T-helper 17 cell (primary cell): ENCODE data around the gene FAM124B. TPM values are rescaled to one million over a fixed set of nuclear protein-coding genes. Genes with fewer than 3 reads are reported as not detected.

Experiments used
- ATAC-seq: fragments of 150-1000 bp; cut with Tn5 transposase; 2 replicates; pipeline ENCODE4 v1.10.0; 2021; ENCODE audit warnings: mild to moderate bottlenecking, moderate library complexity
- DNase-seq, 3 donors: peaks; one replicate each; pipeline versions ENCODE4 v3.0.0 to v3.0.0-alpha.2; 2020 to 2021
- H3K9me3 ChIP-seq: one replicate; pipeline ENCODE4 v1.7.0; 2013; ENCODE audit warnings: low read length, mild to moderate bottlenecking; ENCODE audit not compliant: control insufficient read depth, poor library complexity, severe bottlenecking
- H3K27ac Mint-ChIP-seq: one replicate; pipeline ENCODE4 v1.8.0; 2022; ENCODE audit warnings: mild to moderate bottlenecking, moderate library complexity, mixed read lengths
- H3K27me3 Mint-ChIP-seq: one replicate; pipeline ENCODE4 v1.8.0; 2022; ENCODE audit warnings: mixed read lengths
- H3K36me3 Mint-ChIP-seq: one replicate; pipeline ENCODE4 v1.8.0; 2022; ENCODE audit warnings: low read depth, mixed read lengths
- H3K4me1 Mint-ChIP-seq: one replicate; pipeline ENCODE4 v1.8.0; 2022; ENCODE audit warnings: mild to moderate bottlenecking, mixed read lengths
- H3K4me3 Mint-ChIP-seq: one replicate; pipeline ENCODE4 v1.8.0; 2022; ENCODE audit warnings: mild to moderate bottlenecking, moderate library complexity, mixed read lengths
- total RNA-seq, 4 donors: library from RNA in 2 of 4; stranded (reverse) in 2 of 4; gene quantifications; one replicate each; pipeline ENCODE4 v1.2.3 and lab custom pipeline; 2022 to 2026

The FAM124B gene
- total RNA-seq, 2 donors from 2014 or later: 2.7 to 3.3 TPM

- no peak for DNase-seq
These were observed 27.5 kb upstream of the FAM124B start for GRCh38 chr2:224429441-224429810.

GRCh38 chr2:224428787-224429440 lies 27.0 kb upstream of the FAM124B start:
- no peak overlapping the region for H3K4me3 Mint-ChIP-seq
- H3K9me3 ChIP-seq: no peaks in the 10 kb centered on the region
- H3K27me3 Mint-ChIP-seq: peaks cover 8% of the 10 kb centered on the region
- DNase-seq (no peak), ATAC-seq (no peak)
- H3K4me1 Mint-ChIP-seq: no peaks in the 10 kb centered on the region
- H3K36me3 Mint-ChIP-seq: no peaks in the 10 kb centered on the region
- no peak overlapping the region for H3K27ac Mint-ChIP-seq

More at GRCh38 chr2:224429441-224429810, 27.5 kb upstream of the FAM124B start:
- Mint-ChIP-seq H3K4me1 (no peaks in the 10 kb centered on the region), H3K4me3 (no peak overlapping the region), H3K27me3 (peaks cover 8% of the 10 kb centered on the region), H3K36me3 (no peaks in the 10 kb centered on the region), H3K27ac (no peak overlapping the region)
- ATAC-seq: no peak
- H3K9me3 ChIP-seq: no peaks in the 10 kb centered on the region

DNA sequence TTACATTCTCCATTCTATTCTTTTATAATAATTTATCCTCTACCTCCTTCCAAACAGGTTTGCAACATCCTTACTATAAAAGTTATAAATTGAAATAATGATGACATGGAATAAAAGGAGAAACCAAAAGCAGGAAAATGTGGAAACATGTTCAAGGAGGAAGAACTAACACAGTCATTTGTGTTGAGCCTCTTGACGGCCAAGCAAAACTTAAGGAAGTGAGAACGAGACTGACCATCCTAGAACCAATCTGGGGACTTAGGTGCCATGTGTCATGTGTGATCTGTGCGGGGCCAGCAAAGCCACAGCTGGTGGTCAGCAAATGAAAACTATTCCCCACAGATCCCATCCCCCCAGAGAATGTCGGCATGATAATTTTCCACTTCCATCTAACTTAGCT lies 25.6 kb upstream of the FAM124B start:
- Mint-ChIP-seq H3K27me3 (peaks cover 8% of the 10 kb centered on the region), H3K4me1 (no peaks in the 10 kb centered on the region), H3K4me3 (no peak overlapping the region), H3K36me3 (no peaks in the 10 kb centered on the region), H3K27ac (no peak overlapping the region)
- H3K9me3 ChIP-seq: no peaks in the 10 kb centered on the region
- no peak for DNase-seq
- no peak for ATAC-seq

DNA sequence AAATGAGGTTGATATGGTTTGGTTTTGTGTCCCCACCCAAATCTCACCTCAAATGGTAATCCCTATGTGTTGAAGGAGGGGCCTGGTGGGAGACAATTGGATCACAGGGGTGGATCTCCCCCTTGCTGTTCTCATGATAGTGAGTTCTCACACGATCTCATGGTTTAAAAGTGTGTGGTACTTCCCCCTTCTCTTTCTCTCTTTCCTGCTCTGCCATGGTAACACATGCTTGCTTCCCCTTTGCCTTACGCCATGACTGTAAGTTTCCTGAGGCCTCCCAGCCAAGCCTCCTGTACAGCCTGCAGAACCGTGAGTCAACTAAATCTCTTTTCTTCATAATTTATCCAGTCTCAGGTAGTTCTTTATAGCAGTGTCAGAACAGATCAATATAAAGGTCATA lies 24.7 kb upstream of the FAM124B start:
- H3K9me3 ChIP-seq: no peaks in the 10 kb centered on the region
- no peaks in the 10 kb centered on the region for H3K36me3 Mint-ChIP-seq
- DNase-seq (no peak), ATAC-seq (no peak)
- no peak overlapping the region for H3K4me3 Mint-ChIP-seq
- H3K27ac Mint-ChIP-seq: no peak overlapping the region
- H3K4me1 Mint-ChIP-seq: no peaks in the 10 kb centered on the region
- no peaks in the 10 kb centered on the region for H3K27me3 Mint-ChIP-seq

- Mint-ChIP-seq H3K27me3 (no peaks in the 10 kb centered on the region), H3K27ac (no peak overlapping the region), H3K4me1 (no peaks in the 10 kb centered on the region), H3K36me3 (no peaks in the 10 kb centered on the region), H3K4me3 (no peak overlapping the region)
- no peaks in the 10 kb centered on the region for H3K9me3 ChIP-seq
- DNase-seq (no peak), ATAC-seq (no peak)
These were observed 19.2 kb upstream of the FAM124B start for GRCh38 chr2:224421065-224421464.

DNA sequence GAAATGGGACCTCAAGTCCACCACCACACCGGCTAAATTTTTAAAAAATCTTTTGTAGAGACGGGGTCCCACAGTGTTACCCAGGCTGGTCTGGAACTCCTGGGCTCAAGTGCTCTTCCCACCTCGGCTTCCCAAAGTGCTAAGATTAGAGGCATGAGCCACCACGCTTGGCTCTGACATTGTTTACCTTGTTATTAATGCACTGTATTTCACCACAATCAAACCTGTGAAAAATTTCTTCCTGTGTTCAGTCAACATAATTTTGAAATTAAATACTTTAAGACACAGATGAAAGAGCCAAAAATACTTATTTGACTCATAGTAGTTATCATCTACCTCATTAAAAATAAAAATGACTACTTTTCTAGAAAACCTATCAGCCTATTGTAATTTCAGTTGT lies 16.0 kb upstream of the FAM124B start:
- DNase-seq (no peak), ATAC-seq (no peak)
- Mint-ChIP-seq H3K4me3 (no peak overlapping the region), H3K4me1 (no peaks in the 10 kb centered on the region), H3K27ac (no peak overlapping the region), H3K27me3 (no peaks in the 10 kb centered on the region), H3K36me3 (no peaks in the 10 kb centered on the region)
- H3K9me3 ChIP-seq: no peaks in the 10 kb centered on the region

DNA sequence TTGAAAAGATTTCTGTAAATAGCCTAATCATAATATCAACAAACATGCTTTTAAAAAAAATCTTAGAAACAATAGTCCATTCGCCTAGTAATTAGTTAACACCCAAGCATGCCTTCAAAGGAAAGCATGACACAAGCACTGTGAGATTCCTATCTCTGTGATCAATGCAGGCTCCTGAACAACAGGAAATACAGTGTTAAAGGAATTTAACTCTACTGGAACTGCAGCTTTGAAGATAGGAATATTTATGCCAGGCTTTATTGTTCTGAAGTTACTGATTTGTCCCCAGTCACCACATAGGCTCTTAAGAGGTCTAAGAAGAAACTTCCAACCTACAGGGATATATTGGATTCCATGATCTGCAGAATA lies 15.4 kb upstream of the FAM124B start:
- no peak for ATAC-seq
- H3K4me1 Mint-ChIP-seq: no peaks in the 10 kb centered on the region

GRCh38 chr2:224416656-224417360 lies 14.9 kb upstream of the FAM124B start:
- Mint-ChIP-seq H3K36me3 (no peaks in the 10 kb centered on the region), H3K27ac (no peak overlapping the region), H3K4me1 (no peaks in the 10 kb centered on the region)

More for the DNA sequence above, 15.4 kb upstream of the FAM124B start:
- Mint-ChIP-seq H3K27me3 (peaks cover 4% of the 10 kb centered on the region), H3K36me3 (no peaks in the 10 kb centered on the region), H3K27ac (no peak overlapping the region), H3K4me3 (no peak overlapping the region)
- no peak for DNase-seq
- H3K9me3 ChIP-seq: no peaks in the 10 kb centered on the region

GRCh38 chr2:224413381-224413780 lies 11.5 kb upstream of the FAM124B start:
- no peaks in the 10 kb centered on the region for H3K4me1 Mint-ChIP-seq
- ATAC-seq: no peak
- H3K9me3 ChIP-seq: no peaks in the 10 kb centered on the region
- peaks cover 23% of the 10 kb centered on the region for H3K27me3 Mint-ChIP-seq
- DNase-seq: no peak
- no peaks in the 10 kb centered on the region for H3K36me3 Mint-ChIP-seq
- H3K27ac Mint-ChIP-seq: no peak overlapping the region
- H3K4me3 Mint-ChIP-seq: no peak overlapping the region

More at GRCh38 chr2:224416656-224417360, 14.9 kb upstream of the FAM124B start:
- H3K9me3 ChIP-seq: no peaks in the 10 kb centered on the region
- Mint-ChIP-seq H3K27me3 (peaks cover 9% of the 10 kb centered on the region), H3K4me3 (no peak overlapping the region)
- no peak for DNase-seq
- ATAC-seq: no peak

GRCh38 chr2:224412141-224413015 lies 10.5 kb upstream of the FAM124B start:
- ATAC-seq (no peak), DNase-seq (no peak)
- no peaks in the 10 kb centered on the region for H3K9me3 ChIP-seq
- peaks cover 2% of the 10 kb centered on the region for H3K4me1 Mint-ChIP-seq
- H3K36me3 Mint-ChIP-seq: no peaks in the 10 kb centered on the region
- no peak overlapping the region for H3K27ac Mint-ChIP-seq
- no peak overlapping the region for H3K4me3 Mint-ChIP-seq
- H3K27me3 Mint-ChIP-seq: peaks cover 31% of the 10 kb centered on the region

DNA sequence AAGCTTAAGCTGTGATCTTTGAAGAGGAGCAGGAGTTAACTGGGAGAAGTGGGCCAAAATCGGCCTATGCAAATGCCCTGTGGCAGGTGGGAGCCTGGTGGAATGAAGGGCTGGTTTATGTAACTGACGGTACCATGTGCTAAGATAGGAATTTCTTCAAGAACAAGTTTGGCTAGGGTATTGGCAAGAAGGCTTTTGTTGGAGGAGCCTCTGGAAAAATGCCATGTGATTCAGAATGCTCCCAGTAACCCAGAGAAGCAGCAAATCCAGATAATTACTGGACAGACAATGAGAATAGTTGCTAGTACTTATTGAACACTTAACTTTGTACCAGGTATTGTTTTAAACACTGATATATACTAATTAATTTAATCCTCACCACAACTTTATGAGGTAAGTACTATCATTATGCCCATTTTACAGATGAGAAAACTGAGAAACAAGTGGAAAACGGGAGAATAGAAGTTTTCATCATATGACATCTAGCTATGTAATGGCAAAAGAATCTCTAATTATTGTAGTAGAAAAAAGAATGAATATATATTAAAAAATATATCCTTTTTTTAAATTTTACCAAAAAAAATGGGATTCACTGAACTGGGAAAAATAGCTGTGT lies 9.1 kb upstream of the FAM124B start:
- no peak overlapping the region for H3K27ac Mint-ChIP-seq
- no peaks in the 10 kb centered on the region for H3K36me3 Mint-ChIP-seq
- H3K4me1 Mint-ChIP-seq: peaks cover 3% of the 10 kb centered on the region
- no peak overlapping the region for H3K4me3 Mint-ChIP-seq
- H3K27me3 Mint-ChIP-seq: peaks cover 39% of the 10 kb centered on the region
- H3K9me3 ChIP-seq: no peaks in the 10 kb centered on the region
- DNase-seq (no peak), ATAC-seq (no peak)

GRCh38 chr2:224408676-224409075 lies 6.8 kb upstream of the FAM124B start:
- H3K27me3 Mint-ChIP-seq: peaks cover 39% of the 10 kb centered on the region

GRCh38 chr2:224407241-224407701 lies 5.4 kb upstream of the FAM124B start:
- Mint-ChIP-seq H3K27ac (no peak overlapping the region), H3K4me1 (peaks cover 3% of the 10 kb centered on the region)

More at GRCh38 chr2:224408676-224409075, 6.8 kb upstream of the FAM124B start:
- H3K9me3 ChIP-seq: no peaks in the 10 kb centered on the region
- DNase-seq (no peak), ATAC-seq (no peak)
- H3K27ac Mint-ChIP-seq: no peak overlapping the region
- peaks cover 3% of the 10 kb centered on the region for H3K4me1 Mint-ChIP-seq
- H3K4me3 Mint-ChIP-seq: no peak overlapping the region
- no peaks in the 10 kb centered on the region for H3K36me3 Mint-ChIP-seq

More at GRCh38 chr2:224407241-224407701, 5.4 kb upstream of the FAM124B start:
- Mint-ChIP-seq H3K4me3 (no peak overlapping the region), H3K36me3 (no peaks in the 10 kb centered on the region), H3K27me3 (peaks cover 34% of the 10 kb centered on the region)
- H3K9me3 ChIP-seq: no peaks in the 10 kb centered on the region
- no peak for DNase-seq
- no peak for ATAC-seq
